GM12878 (cell line): ENCODE results near the gene ELAPOR1. TPM values are rescaled to one million over a fixed set of nuclear protein-coding genes. Genes with fewer than 3 reads are reported as not detected.

Experiments
- ATAC-seq: fragments of 200-7000 bp; cut with Tn5 transposase; 3 replicates; pipeline ENCODE4 v1.9.1; 2020; ENCODE audit warnings: mild to moderate bottlenecking, moderate library complexity
- BruUV-seq: library from RNA; stranded (reverse); fragments of 400-500 nt; replicated peaks from 2 replicates; lab custom pipeline; 2021; lab: Mats Ljungman, UMichigan
- CTCF ChIA-PET: fragments of 300-600 bp; sonication (Branson Sonifier 250); formaldehyde crosslinking; extraction: SDS; loops from one replicate; lab custom pipeline; 2021; ENCODE audit warnings: inconsistent platforms; lab: Yijun Ruan, JAX
- POLR2A ChIA-PET: fragments of 350-600 bp; formaldehyde crosslinking; extraction: SDS; loops from one replicate; lab custom pipeline; 2021; ENCODE audit warnings: inconsistent platforms; lab: Charles Lee
- RAD21 ChIA-PET: fragments of 300-600 bp; sonication (Branson Sonifier 250); formaldehyde crosslinking; loops from one replicate; lab custom pipeline; 2023; ENCODE audit warnings: antibody characterized with exemption; ENCODE audit not compliant: unreplicated experiment; lab: Charles Lee
- SMC1A ChIA-PET: fragments of 300-600 bp; sonication (Branson Sonifier 250); formaldehyde crosslinking; loops from one replicate; lab custom pipeline; 2023; ENCODE audit not compliant: unreplicated experiment, uncharacterized antibody; lab: Charles Lee
- DNase-seq: peaks from one replicate; pipeline ENCODE4 v3.0.0-alpha.2; 2011; ENCODE audit warnings: low read depth, low spot score
- FAIRE-seq: peaks from 3 replicates; lab custom pipeline; 2011; peaks lifted over from hg19 to GRCh38; lab: Jason Lieb, UNC
- H2AFZ ChIP-seq: 2 replicates; pipeline ENCODE4 v1.6.0; 2011; ENCODE audit warnings: low read depth, low read length, control low read depth; ENCODE audit not compliant: control insufficient read depth
- H3K27ac ChIP-seq: 2 replicates; pipeline ENCODE4 v1.5.1; 2011; ENCODE audit warnings: control low read depth; ENCODE audit not compliant: control insufficient read depth, insufficient read depth
- H3K27me3 ChIP-seq, 2 experiments: replicated peaks in 1 of 2; 2 replicates each; pipeline versions ENCODE4 v1.6.0 to v1.6.1; 2011; ENCODE audit warnings: low read length in 1 of 2; ENCODE audit not compliant: control insufficient read depth in 2 of 2, insufficient read depth in 2 of 2
- H3K36me3 ChIP-seq, 2 experiments: 2 replicates each; pipeline ENCODE4 v1.5.1; 2011; ENCODE audit warnings: low read length in 1 of 2; ENCODE audit not compliant: control insufficient read depth in 2 of 2, insufficient read depth in 2 of 2
- H3K4me1 ChIP-seq: 2 replicates; pipeline ENCODE4 v1.6.1; 2011; ENCODE audit warnings: mild to moderate bottlenecking, low read length, moderate library complexity, mixed read lengths; ENCODE audit not compliant: control insufficient read depth, insufficient read depth
- H3K4me2 ChIP-seq: 2 replicates; pipeline ENCODE4 v1.6.0; 2011; ENCODE audit warnings: control low read depth; ENCODE audit not compliant: control insufficient read depth, insufficient read depth
- H3K4me3 ChIP-seq: fragments of 200-600 bp; sonication (generic); 2 replicates; pipeline ENCODE4 v1.5.1; 2016
- H3K79me2 ChIP-seq: 2 replicates; pipeline ENCODE4 v1.6.0; 2011; ENCODE audit warnings: low read length; ENCODE audit not compliant: control insufficient read depth, insufficient read depth
- H3K9ac ChIP-seq: 2 replicates; pipeline ENCODE4 v1.8.0; 2011; ENCODE audit warnings: low read length, control low read depth, mixed read lengths; ENCODE audit not compliant: control insufficient read depth, insufficient read depth
- H3K9me3 ChIP-seq: replicated peaks from 3 replicates; pipeline ENCODE4 v1.5.1; 2011; ENCODE audit warnings: mild to moderate bottlenecking, low read length; ENCODE audit not compliant: control insufficient read depth, insufficient read depth
- H4K20me1 ChIP-seq: 2 replicates; pipeline ENCODE4 v1.6.0; 2011; ENCODE audit not compliant: control insufficient read depth, insufficient read depth
- CHD1 ChIP-seq: IDR thresholded peaks from 2 replicates; pipeline ENCODE4 v1.6.1; 2012; ENCODE audit warnings: low read depth, low read length, improper control_type of control experiment
- IKZF1 ChIP-seq: fragments of 450-650 bp; conservative IDR thresholded peaks from 2 replicates; pipeline ENCODE4 v1.6.1; 2017; ENCODE audit warnings: antibody characterized with exemption, mild to moderate bottlenecking
- NRF1 ChIP-seq: conservative IDR thresholded peaks from 2 replicates; pipeline ENCODE4 v1.6.1; 2011; ENCODE audit warnings: mild to moderate bottlenecking, low read depth, low read length, improper control_type of control experiment
- SMAD1 ChIP-seq: fragments of 450-650 bp; IDR thresholded peaks from 2 replicates; pipeline ENCODE4 v1.6.1; 2018; ENCODE audit warnings: mild to moderate bottlenecking, low read depth; ENCODE audit not compliant: partially characterized antibody
- ZNF384 ChIP-seq: IDR thresholded peaks from 2 replicates; pipeline ENCODE4 v1.6.1; 2012; ENCODE audit warnings: low read depth, mild to moderate bottlenecking, low read length, improper control_type of control experiment, borderline replicate concordance
- WGBS: methylation state at CpG from one replicate; pipeline ENCODE4 v1.1.6; 2016; ENCODE audit warnings: low lambda C conversion rate; ENCODE audit not compliant: insufficient replicate concordance, insufficient coverage; ENCODE audit errors: missing lambda C conversion rate; 5-methylcytosine and 5-hydroxymethylcytosine counted together
- in situ Hi-C: fragments of 300-500 bp; cut with MboI; formaldehyde crosslinking; loops from 9 replicates; pipeline ENCODE4 v1.14.3; 2018; ENCODE audit warnings: mixed read lengths
- intact Hi-C: fragments of 100-400 bp; cut with micrococcal nuclease; formaldehyde crosslinking; loops from one replicate; pipeline ENCODE4 v1.14.2; 2022; ENCODE audit not compliant: unreplicated experiment
- polyA plus RNA-seq, 11 experiments: library from polyadenylated mRNA; depleted of rRNA in 4 of 11; unstranded in 6 of 11; stranded (reverse) in 5 of 11; fragments of >200 nt; fragmentation: Nextera tagmentation in 4 of 11; fragmentation: Illumina TruSeq in 1 of 11; extraction: Ambion mirVana in 4 of 11; extraction: Trizol in 1 of 11; gene quantifications; 1 replicate in 1 of 11; 2 replicates in 10 of 11; pipeline versions ENCODE4 v1.2.1 to v1.2.3, GENCODE V29; 2011 to 2016; ENCODE audit warnings: inconsistent platforms in 2 of 11, missing spikeins in 2 of 11, low read depth in 1 of 11
- total RNA-seq, 4 experiments: library from RNA; depleted of rRNA in 3 of 4; stranded (reverse); fragments of >200 nt in 3 of 4; fragmentation: Illumina TruSeq in 1 of 4; extraction: Trizol in 1 of 4; gene quantifications; 2 replicates each; pipeline versions ENCODE4 v1.2.1 to v1.2.3, GENCODE V29; 2013 to 2021
- TF ChIP-seq, protein P1 (sequence below): fragments of 450-650 bp; IDR thresholded peaks from 2 replicates; pipeline ENCODE4 v1.6.1; 2017; ENCODE audit warnings: mild to moderate bottlenecking, moderate library complexity
- TF ChIP-seq, protein P2 (sequence below): fragments of 150-350 bp; IDR thresholded peaks from 2 replicates; pipeline ENCODE4 v1.6.1; 2014; ENCODE audit warnings: mild to moderate bottlenecking, low read depth, low read length
- TF ChIP-seq, protein P3 (sequence below), 3 experiments: IDR thresholded peaks in 2 of 3; conservative IDR thresholded peaks in 1 of 3; 2 replicates each; pipeline ENCODE4 v1.5.1; 2011; ENCODE audit warnings: low read depth in 3 of 3, low read length in 3 of 3, mild to moderate bottlenecking in 3 of 3, control low read depth in 2 of 3, moderate library complexity in 2 of 3, inconsistent platforms in 1 of 3, mixed read lengths in 1 of 3; ENCODE audit not compliant: control insufficient read depth in 2 of 3, insufficient read depth in 1 of 3; ENCODE audit errors: extremely low read depth in 1 of 3

The ELAPOR1 gene
- total and polyA plus RNA-seq, 10 of the 15 experiments (the other 5 are each of a cell fraction or from before 2014, with no cell fraction given) = 0.04 to 2.1 (median 0.19) TPM; not detected in 2

DNA sequence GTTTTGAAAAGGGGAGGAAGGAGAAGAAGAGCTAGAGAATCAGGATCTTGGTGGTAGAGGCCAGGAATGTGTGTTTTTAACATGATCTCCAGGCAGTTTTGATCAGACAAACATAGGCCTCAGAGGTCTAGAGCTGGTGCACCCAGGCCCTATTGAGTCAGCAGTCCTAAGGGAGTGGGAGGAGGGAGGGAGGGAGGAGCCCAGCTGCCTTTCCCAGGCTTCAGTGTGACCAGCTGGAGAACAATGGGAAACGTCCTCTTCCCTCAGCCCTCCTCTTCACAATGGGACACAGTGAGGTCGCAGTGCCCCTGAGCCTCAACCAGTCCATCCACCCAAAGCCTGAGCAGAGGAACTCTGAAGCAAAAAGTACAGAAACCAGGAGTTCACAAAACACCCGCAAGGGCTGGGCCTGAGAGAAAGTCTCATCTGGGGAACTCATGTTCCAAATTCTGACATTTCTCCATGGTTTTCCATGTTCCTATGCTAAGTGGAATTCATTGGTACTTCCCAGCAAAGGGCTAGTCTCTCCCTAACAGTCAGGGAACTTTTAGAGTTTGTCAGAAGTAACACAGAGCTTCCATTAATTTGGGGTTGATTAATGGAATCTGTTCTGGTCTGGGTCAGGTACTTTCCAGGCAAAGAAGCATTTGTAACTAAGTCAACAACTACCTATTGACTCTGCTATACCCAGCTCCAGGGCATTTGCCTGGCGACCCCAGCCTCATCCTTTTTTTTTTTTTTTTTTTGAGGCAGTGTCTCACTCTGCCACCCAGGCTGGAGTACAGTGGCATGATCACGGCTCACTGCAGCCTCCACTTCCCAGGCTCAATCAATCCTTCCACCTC lies 37.5 kb downstream of the ELAPOR1 start:
- peak; percentile 8; the same call in 1 of the 3 replicates for ATAC-seq
- Histone ChIP-seq H3K9me3 (no peaks in the 10 kb centered on the region), H3K4me1 (peaks cover 12% of the 10 kb centered on the region), H3K27me3 (no peaks in the 10 kb centered on the region)
- RAD21 ChIA-PET = interaction anchor here (1.0 kb wide), 1 partner anchor 51 kb away, joined by 3 read pairs; no protein-coding TSS in a partner anchor
- peak; percentile 37 for TF ChIP-seq IKZF1
- no peak for TF ChIP-seq CHD1
- no peak for TF ChIP-seq SMAD1
- TF ChIP-seq NRF1 = no peak
- TF ChIP-seq, protein P1, sequence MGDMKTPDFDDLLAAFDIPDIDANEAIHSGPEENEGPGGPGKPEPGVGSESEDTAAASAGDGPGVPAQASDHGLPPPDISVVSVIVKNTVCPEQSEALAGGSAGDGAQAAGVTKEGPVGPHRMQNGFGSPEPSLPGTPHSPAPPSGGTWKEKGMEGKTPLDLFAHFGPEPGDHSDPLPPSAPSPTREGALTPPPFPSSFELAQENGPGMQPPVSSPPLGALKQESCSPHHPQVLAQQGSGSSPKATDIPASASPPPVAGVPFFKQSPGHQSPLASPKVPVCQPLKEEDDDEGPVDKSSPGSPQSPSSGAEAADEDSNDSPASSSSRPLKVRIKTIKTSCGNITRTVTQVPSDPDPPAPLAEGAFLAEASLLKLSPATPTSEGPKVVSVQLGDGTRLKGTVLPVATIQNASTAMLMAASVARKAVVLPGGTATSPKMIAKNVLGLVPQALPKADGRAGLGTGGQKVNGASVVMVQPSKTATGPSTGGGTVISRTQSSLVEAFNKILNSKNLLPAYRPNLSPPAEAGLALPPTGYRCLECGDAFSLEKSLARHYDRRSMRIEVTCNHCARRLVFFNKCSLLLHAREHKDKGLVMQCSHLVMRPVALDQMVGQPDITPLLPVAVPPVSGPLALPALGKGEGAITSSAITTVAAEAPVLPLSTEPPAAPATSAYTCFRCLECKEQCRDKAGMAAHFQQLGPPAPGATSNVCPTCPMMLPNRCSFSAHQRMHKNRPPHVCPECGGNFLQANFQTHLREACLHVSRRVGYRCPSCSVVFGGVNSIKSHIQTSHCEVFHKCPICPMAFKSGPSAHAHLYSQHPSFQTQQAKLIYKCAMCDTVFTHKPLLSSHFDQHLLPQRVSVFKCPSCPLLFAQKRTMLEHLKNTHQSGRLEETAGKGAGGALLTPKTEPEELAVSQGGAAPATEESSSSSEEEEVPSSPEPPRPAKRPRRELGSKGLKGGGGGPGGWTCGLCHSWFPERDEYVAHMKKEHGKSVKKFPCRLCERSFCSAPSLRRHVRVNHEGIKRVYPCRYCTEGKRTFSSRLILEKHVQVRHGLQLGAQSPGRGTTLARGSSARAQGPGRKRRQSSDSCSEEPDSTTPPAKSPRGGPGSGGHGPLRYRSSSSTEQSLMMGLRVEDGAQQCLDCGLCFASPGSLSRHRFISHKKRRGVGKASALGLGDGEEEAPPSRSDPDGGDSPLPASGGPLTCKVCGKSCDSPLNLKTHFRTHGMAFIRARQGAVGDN = 0 out of 2 replicates have a peak, but pooled peaks have one; percentile 16
- TF ChIP-seq, protein P2, sequence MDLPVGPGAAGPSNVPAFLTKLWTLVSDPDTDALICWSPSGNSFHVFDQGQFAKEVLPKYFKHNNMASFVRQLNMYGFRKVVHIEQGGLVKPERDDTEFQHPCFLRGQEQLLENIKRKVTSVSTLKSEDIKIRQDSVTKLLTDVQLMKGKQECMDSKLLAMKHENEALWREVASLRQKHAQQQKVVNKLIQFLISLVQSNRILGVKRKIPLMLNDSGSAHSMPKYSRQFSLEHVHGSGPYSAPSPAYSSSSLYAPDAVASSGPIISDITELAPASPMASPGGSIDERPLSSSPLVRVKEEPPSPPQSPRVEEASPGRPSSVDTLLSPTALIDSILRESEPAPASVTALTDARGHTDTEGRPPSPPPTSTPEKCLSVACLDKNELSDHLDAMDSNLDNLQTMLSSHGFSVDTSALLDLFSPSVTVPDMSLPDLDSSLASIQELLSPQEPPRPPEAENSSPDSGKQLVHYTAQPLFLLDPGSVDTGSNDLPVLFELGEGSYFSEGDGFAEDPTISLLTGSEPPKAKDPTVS = no peak
- TF ChIP-seq, protein P3, sequence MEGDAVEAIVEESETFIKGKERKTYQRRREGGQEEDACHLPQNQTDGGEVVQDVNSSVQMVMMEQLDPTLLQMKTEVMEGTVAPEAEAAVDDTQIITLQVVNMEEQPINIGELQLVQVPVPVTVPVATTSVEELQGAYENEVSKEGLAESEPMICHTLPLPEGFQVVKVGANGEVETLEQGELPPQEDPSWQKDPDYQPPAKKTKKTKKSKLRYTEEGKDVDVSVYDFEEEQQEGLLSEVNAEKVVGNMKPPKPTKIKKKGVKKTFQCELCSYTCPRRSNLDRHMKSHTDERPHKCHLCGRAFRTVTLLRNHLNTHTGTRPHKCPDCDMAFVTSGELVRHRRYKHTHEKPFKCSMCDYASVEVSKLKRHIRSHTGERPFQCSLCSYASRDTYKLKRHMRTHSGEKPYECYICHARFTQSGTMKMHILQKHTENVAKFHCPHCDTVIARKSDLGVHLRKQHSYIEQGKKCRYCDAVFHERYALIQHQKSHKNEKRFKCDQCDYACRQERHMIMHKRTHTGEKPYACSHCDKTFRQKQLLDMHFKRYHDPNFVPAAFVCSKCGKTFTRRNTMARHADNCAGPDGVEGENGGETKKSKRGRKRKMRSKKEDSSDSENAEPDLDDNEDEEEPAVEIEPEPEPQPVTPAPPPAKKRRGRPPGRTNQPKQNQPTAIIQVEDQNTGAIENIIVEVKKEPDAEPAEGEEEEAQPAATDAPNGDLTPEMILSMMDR (IDR thresholded peaks at IDR 0.05 in 2 of 3, conservative IDR thresholded peaks at IDR 0.05 in 1 of 3; ENCODE audit: control insufficient read depth in 2 of 3, extremely low read depth in 1 of 3, insufficient read depth in 1 of 3, low read depth in 3 of 3, low read length in 3 of 3) = no peak
- no peak for TF ChIP-seq ZNF384
- TF ChIP-seq, all 136 proteins: peak for 2
- in situ Hi-C loops (no loop called here), intact Hi-C loops (no loop called here)
- no peaks in the 10 kb centered on the region for H3K79me2 ChIP-seq
- SMC1A ChIA-PET = interaction anchor here (1.4 kb wide), 1 partner anchor 9 kb away, joined by 5 read pairs; no protein-coding TSS in a partner anchor
- CTCF ChIA-PET = interaction anchor here (0.6 to 2.9 kb wide), 4 partner anchors 21 to 297 kb away, joined by 3 to 9 read pairs (median 3); a partner anchor contains a TSS
- H4K20me1 ChIP-seq = no peaks in the 10 kb centered on the region
- H3K9ac ChIP-seq = no peak overlapping the region
- H3K27ac ChIP-seq = no peak overlapping the region
- 46% methylated on average over 5 of the region's 5 CpGs for WGBS
- H3K4me3 ChIP-seq = no peak overlapping the region
- no TSS peak for BruUV-seq
- POLR2A ChIA-PET = interaction anchor here (1.0 kb wide), 1 partner anchor 14 kb away, joined by 5 read pairs; no protein-coding TSS in a partner anchor
- no peaks in the 10 kb centered on the region for H3K36me3 ChIP-seq
- H3K4me2 ChIP-seq = no peak overlapping the region
- H2AFZ ChIP-seq = no peak overlapping the region
- DNase-seq = no peak
- FAIRE-seq = no peak
